ENCODE results near the gene GPATCH11. TPM values are rescaled to one million over a fixed set of nuclear protein-coding genes. Genes with fewer than 3 reads are reported as not detected.

The GPATCH11 gene
- 6.2 TPM for polyA plus RNA-seq (2013, experiment 1 of 2)
- 6.3 TPM for polyA plus RNA-seq (2013, experiment 2 of 2)

- peak within 1 kb of the TSS; percentile 79 for H2BK5ac ChIP-seq (ENCODE audit: low read length)
- H3K23ac ChIP-seq (ENCODE audit: low read length), result no peak within 1 kb of the TSS
- no peak within 1 kb of the TSS for H4K5ac ChIP-seq (ENCODE audit: low read length)
- H3K79me1 ChIP-seq (ENCODE audit: low read length), result no peaks in the 10 kb centered on the region
- peak; percentile 99 for DNase-seq
- no peak within 1 kb of the TSS for H2BK15ac ChIP-seq (replicated peaks; ENCODE audit: low read depth)
- peak within 1 kb of the TSS; percentile 92 for H3K56ac ChIP-seq (ENCODE audit: low read length)
- no CpG with 5 or more reads among the region's 74 CpGs for WGBS (ENCODE audit: extremely low coverage, insufficient coverage, low lambda C conversion rate)
- H3K27ac ChIP-seq (ENCODE audit: low read depth, low read length), result no peak within 1 kb of the TSS
- H3K79me2 ChIP-seq (ENCODE audit: control insufficient read depth, insufficient read depth, low read length), result no peaks in the 10 kb centered on the region
- no peak within 1 kb of the TSS for H3K4ac ChIP-seq (ENCODE audit: low read depth, low read length)
- no peak within 1 kb of the TSS for H4K8ac ChIP-seq (ENCODE audit: low read depth, low read length)
- peak within 1 kb of the TSS; percentile 82 for H3K9ac ChIP-seq (ENCODE audit: low read length)
- H3K4me1 ChIP-seq (ENCODE audit: control insufficient read depth, low read depth, low read length), result no peaks in the 10 kb centered on the region
- H2AK5ac ChIP-seq (ENCODE audit: low read length), result peak within 1 kb of the TSS; percentile 8
- H2BK120ac ChIP-seq (ENCODE audit: low read depth, low read length), result no peak within 1 kb of the TSS
- H3K36me3 ChIP-seq (ENCODE audit: control insufficient read depth, insufficient read depth, low read length), result no peaks in the 10 kb centered on the region
- no peaks in the 10 kb centered on the region for H3K27me3 ChIP-seq (ENCODE audit: insufficient read depth, low read length, poor library complexity)
- no peak within 1 kb of the TSS for H3K18ac ChIP-seq (ENCODE audit: low read length)
- peak within 1 kb of the TSS; percentile 96 for H3K4me2 ChIP-seq (ENCODE audit: low read length)
- H3K4me3 ChIP-seq (ENCODE audit: low read length), result peak within 1 kb of the TSS; percentile 88
Measured at GRCh38 chr2:37083873-37084794, at the start of gene GPATCH11, which contains the start of gene HEATR5B. Gene GPATCH11, plus strand, starts transcription at chr2:37084518. Its CDS starts 3,864 bp downstream, at chr2:37088382. Gene HEATR5B, minus strand, starts transcription at chr2:37084372. Its CDS starts 958 bp downstream, at chr2:37083414.

DNA sequence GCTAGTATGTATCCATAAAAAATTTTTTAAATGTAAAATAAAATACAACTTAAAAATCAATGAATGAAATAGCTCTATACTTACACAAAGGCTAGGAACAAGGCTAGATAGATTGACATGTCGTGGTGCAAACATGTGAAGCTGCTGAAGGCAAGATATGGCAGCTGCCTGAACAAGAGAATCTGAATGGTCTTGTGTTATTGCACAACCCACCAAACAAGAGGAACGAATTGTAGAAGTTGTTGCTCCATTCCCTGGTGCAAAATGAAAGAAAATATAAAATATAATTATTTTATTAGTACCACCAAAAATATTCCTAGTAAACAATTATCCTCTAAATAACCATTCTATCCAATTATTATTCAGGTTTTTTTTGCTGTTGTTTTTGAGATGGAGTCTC lies 46.5 kb upstream of the GPATCH11 start:
- H3K23ac ChIP-seq (ENCODE audit: low read length), result no peak overlapping the region
- no CpG with 5 or more reads among the region's 2 CpGs for WGBS (ENCODE audit: extremely low coverage, insufficient coverage, low lambda C conversion rate)
- H3K4ac ChIP-seq (ENCODE audit: low read depth, low read length), result no peak overlapping the region
- H3K56ac ChIP-seq (ENCODE audit: low read length), result no peak overlapping the region
- no peaks in the 10 kb centered on the region for H3K27me3 ChIP-seq (ENCODE audit: insufficient read depth, low read length, poor library complexity)
- no peak for DNase-seq
- no peak overlapping the region for H3K27ac ChIP-seq (ENCODE audit: low read depth, low read length)
- H3K9ac ChIP-seq (ENCODE audit: low read length), result no peak overlapping the region
- no peak overlapping the region for H3K4me2 ChIP-seq (ENCODE audit: low read length)
- H4K8ac ChIP-seq (ENCODE audit: low read depth, low read length), result no peak overlapping the region
- H3K79me2 ChIP-seq (ENCODE audit: control insufficient read depth, insufficient read depth, low read length), result no peaks in the 10 kb centered on the region
- H3K4me1 ChIP-seq (ENCODE audit: control insufficient read depth, low read depth, low read length), result no peaks in the 10 kb centered on the region
- H3K4me3 ChIP-seq (ENCODE audit: low read length), result no peak overlapping the region
- no peaks in the 10 kb centered on the region for H3K36me3 ChIP-seq (ENCODE audit: control insufficient read depth, insufficient read depth, low read length)
- no peak overlapping the region for H2BK5ac ChIP-seq (ENCODE audit: low read length)
- H2AK5ac ChIP-seq (ENCODE audit: low read length), result no peak overlapping the region
- no peak overlapping the region for H3K18ac ChIP-seq (ENCODE audit: low read length)
- no peaks in the 10 kb centered on the region for H3K79me1 ChIP-seq (ENCODE audit: low read length)
- H4K5ac ChIP-seq (ENCODE audit: low read length), result no peak overlapping the region
- no peak overlapping the region for H2BK15ac ChIP-seq (replicated peaks; ENCODE audit: low read depth)
- no peak overlapping the region for H2BK120ac ChIP-seq (ENCODE audit: low read depth, low read length)

GRCh38 chr2:37039580-37039979 lies 44.7 kb upstream of the GPATCH11 start:
- no peaks in the 10 kb centered on the region for H3K36me3 ChIP-seq (ENCODE audit: control insufficient read depth, insufficient read depth, low read length)
- no peak overlapping the region for H3K23ac ChIP-seq (ENCODE audit: low read length)
- no peak overlapping the region for H3K56ac ChIP-seq (ENCODE audit: low read length)
- no peak overlapping the region for H2BK5ac ChIP-seq (ENCODE audit: low read length)
- WGBS (ENCODE audit: extremely low coverage, insufficient coverage, low lambda C conversion rate), result no CpG with 5 or more reads among the region's 3 CpGs
- no peak overlapping the region for H3K18ac ChIP-seq (ENCODE audit: low read length)
- DNase-seq, result no peak
- H3K27ac ChIP-seq (ENCODE audit: low read depth, low read length), result no peak overlapping the region
- no peak overlapping the region for H4K5ac ChIP-seq (ENCODE audit: low read length)
- H3K4me1 ChIP-seq (ENCODE audit: control insufficient read depth, low read depth, low read length), result no peaks in the 10 kb centered on the region
- no peak overlapping the region for H3K4me2 ChIP-seq (ENCODE audit: low read length)
- no peaks in the 10 kb centered on the region for H3K27me3 ChIP-seq (ENCODE audit: insufficient read depth, low read length, poor library complexity)
- H3K4me3 ChIP-seq (ENCODE audit: low read length), result no peak overlapping the region
- no peaks in the 10 kb centered on the region for H3K79me2 ChIP-seq (ENCODE audit: control insufficient read depth, insufficient read depth, low read length)
- H4K8ac ChIP-seq (ENCODE audit: low read depth, low read length), result no peak overlapping the region
- H2AK5ac ChIP-seq (ENCODE audit: low read length), result no peak overlapping the region
- no peak overlapping the region for H3K9ac ChIP-seq (ENCODE audit: low read length)
- no peak overlapping the region for H2BK15ac ChIP-seq (replicated peaks; ENCODE audit: low read depth)
- no peaks in the 10 kb centered on the region for H3K79me1 ChIP-seq (ENCODE audit: low read length)
- H2BK120ac ChIP-seq (ENCODE audit: low read depth, low read length), result no peak overlapping the region
- H3K4ac ChIP-seq (ENCODE audit: low read depth, low read length), result no peak overlapping the region

DNA sequence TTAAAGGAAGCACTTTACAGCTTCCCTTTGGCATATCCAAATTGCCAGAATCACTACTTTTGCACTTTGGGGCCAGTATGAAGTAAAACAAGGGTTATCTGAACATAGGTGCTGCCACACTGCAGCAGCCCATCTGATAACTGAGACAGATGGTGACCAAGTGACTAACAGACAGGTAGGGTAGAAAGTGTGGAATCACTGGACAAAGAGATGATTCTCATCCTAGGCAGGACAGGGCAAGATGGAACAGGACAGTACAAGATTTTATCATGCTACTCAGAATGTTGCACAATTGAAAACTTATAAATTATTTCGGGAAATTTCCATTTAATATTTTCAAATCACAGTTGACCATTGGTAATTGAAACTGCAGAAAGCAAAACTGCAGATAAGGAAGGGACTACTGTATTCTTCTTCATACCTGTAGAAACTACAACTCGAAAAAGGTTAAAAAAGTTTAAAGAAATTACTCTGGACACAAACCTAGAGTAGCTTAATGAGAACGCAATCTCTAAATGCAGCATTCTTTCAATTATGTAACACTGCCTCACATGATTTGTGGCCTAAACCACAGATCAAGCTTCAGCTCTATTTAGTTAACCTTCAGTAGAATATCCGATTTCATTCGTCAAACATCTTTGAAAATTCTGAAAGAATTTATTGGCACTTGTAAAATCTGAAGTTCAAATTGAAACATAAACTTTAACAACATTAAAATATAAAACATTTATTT lies 31.6 kb upstream of the GPATCH11 start:
- Histone ChIP-seq H3K23ac (ENCODE audit: low read length) (no peak overlapping the region), H4K5ac (ENCODE audit: low read length) (no peak overlapping the region), H3K9ac (ENCODE audit: low read length) (no peak overlapping the region), H3K18ac (ENCODE audit: low read length) (no peak overlapping the region), H2BK120ac (ENCODE audit: low read depth, low read length) (no peak overlapping the region), H3K4ac (ENCODE audit: low read depth, low read length) (no peak overlapping the region), H3K4me1 (ENCODE audit: control insufficient read depth, low read depth, low read length) (no peaks in the 10 kb centered on the region), H3K27me3 (ENCODE audit: insufficient read depth, low read length, poor library complexity) (no peaks in the 10 kb centered on the region), H2BK15ac (replicated peaks; ENCODE audit: low read depth) (no peak overlapping the region), H3K27ac (ENCODE audit: low read depth, low read length) (no peak overlapping the region), H2AK5ac (ENCODE audit: low read length) (no peak overlapping the region), H4K8ac (ENCODE audit: low read depth, low read length) (no peak overlapping the region), H3K79me1 (ENCODE audit: low read length) (no peaks in the 10 kb centered on the region), H3K4me2 (ENCODE audit: low read length) (no peak overlapping the region), H2BK5ac (ENCODE audit: low read length) (no peak overlapping the region), H3K79me2 (ENCODE audit: control insufficient read depth, insufficient read depth, low read length) (no peaks in the 10 kb centered on the region), H3K36me3 (ENCODE audit: control insufficient read depth, insufficient read depth, low read length) (no peaks in the 10 kb centered on the region), H3K4me3 (ENCODE audit: low read length) (no peak overlapping the region), H3K56ac (ENCODE audit: low read length) (no peak overlapping the region)
- no peak for DNase-seq
- no CpG with 5 or more reads among the region's 5 CpGs for WGBS (ENCODE audit: extremely low coverage, insufficient coverage, low lambda C conversion rate)

DNA sequence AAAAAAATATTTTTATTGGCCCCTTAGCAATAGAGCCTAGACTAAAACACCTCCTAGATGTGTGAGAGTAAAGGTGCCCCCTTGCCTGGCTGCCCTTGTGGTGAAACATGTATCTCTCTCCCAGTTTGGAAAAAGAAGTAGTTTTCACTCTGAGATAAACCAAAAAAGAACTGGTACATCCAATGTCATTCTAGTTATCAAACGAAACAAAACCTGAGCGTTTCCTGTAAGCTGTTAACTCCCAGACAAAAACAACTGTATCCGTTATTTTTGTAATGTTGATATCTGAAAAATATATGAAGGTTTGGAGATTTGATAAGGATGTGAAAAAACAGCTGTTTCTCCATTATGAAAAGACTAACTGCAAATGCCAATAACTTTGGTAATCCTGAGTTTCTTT lies 24.5 kb upstream of the GPATCH11 start:
- Histone ChIP-seq H3K4me2 (ENCODE audit: low read length) (no peak overlapping the region), H4K5ac (ENCODE audit: low read length) (no peak overlapping the region), H3K4me3 (ENCODE audit: low read length) (no peak overlapping the region), H4K8ac (ENCODE audit: low read depth, low read length) (no peak overlapping the region), H3K27ac (ENCODE audit: low read depth, low read length) (no peak overlapping the region), H2AK5ac (ENCODE audit: low read length) (no peak overlapping the region), H3K27me3 (ENCODE audit: insufficient read depth, low read length, poor library complexity) (no peaks in the 10 kb centered on the region), H2BK15ac (replicated peaks; ENCODE audit: low read depth) (no peak overlapping the region), H3K56ac (ENCODE audit: low read length) (no peak overlapping the region), H3K36me3 (ENCODE audit: control insufficient read depth, insufficient read depth, low read length) (no peaks in the 10 kb centered on the region), H3K4me1 (ENCODE audit: control insufficient read depth, low read depth, low read length) (no peaks in the 10 kb centered on the region), H3K23ac (ENCODE audit: low read length) (no peak overlapping the region), H3K9ac (ENCODE audit: low read length) (no peak overlapping the region), H3K4ac (ENCODE audit: low read depth, low read length) (no peak overlapping the region), H3K79me1 (ENCODE audit: low read length) (no peaks in the 10 kb centered on the region), H2BK120ac (ENCODE audit: low read depth, low read length) (no peak overlapping the region), H3K79me2 (ENCODE audit: control insufficient read depth, insufficient read depth, low read length) (no peaks in the 10 kb centered on the region), H3K18ac (ENCODE audit: low read length) (no peak overlapping the region), H2BK5ac (ENCODE audit: low read length) (no peak overlapping the region)
- no peak for DNase-seq
- no CpG with 5 or more reads among the region's 3 CpGs for WGBS (ENCODE audit: extremely low coverage, insufficient coverage, low lambda C conversion rate)

All from mesendoderm (in vitro differentiated cells).